Adrenal gland (tissue), 12 donors: ENCODE data around the gene KIF19. TPM values are rescaled to one million over a fixed set of nuclear protein-coding genes. Genes with fewer than 3 reads are reported as not detected.

Experiments used
- DNase-seq, 7 donors: peaks; one replicate each; pipeline ENCODE4 v3.0.0-alpha.2; 2019 to 2020
- H3K27ac ChIP-seq, 5 donors: fragments of 200-600 bp; sonication (generic) in 4 of 5; 1 replicate in 3 of 5; 2 replicates in 2 of 5; pipeline versions ENCODE4 v1.5.1 to v1.8.0; 2016 to 2020; ENCODE audit warnings: mild to moderate bottlenecking in 1 of 5
- H3K27me3 ChIP-seq: fragments of 200-600 bp; 2 replicates; pipeline ENCODE4 v1.8.0; 2021
- H3K36me3 ChIP-seq, 2 donors: fragments of 200-600 bp; replicated peaks in 1 of 2; 1 replicate in 1 of 2; 2 replicates in 1 of 2; pipeline versions ENCODE4 v1.5.1 to v1.8.0; 2018 to 2022
- H3K4me1 ChIP-seq, 2 donors: fragments of 200-600 bp; replicated peaks in 1 of 2; 1 replicate in 1 of 2; 2 replicates in 1 of 2; pipeline versions ENCODE4 v1.5.1 to v1.8.0; 2018 to 2021
- H3K4me3 ChIP-seq, 4 donors: fragments of 200-600 bp; sonication (generic) in 3 of 4; one replicate each; pipeline ENCODE4 v1.5.1; 2016 to 2018
- H3K9me3 ChIP-seq, 3 donors: fragments of 200-600 bp; sonication (generic) in 1 of 3; replicated peaks in 1 of 3; 1 replicate in 2 of 3; 2 replicates in 1 of 3; pipeline versions ENCODE4 v1.5.1 to v1.8.0; 2016 to 2021
- POLR2A ChIP-seq, 2 donors: fragments of 450-650 bp; IDR thresholded peaks; one replicate each; pipeline ENCODE4 v1.6.1; 2017; ENCODE audit warnings: antibody characterized with exemption in 2 of 2, mild to moderate bottlenecking in 2 of 2, moderate library complexity in 1 of 2
- WGBS, 4 donors: extraction: QIAGEN DNeasy Blood & Tissue Kit in 2 of 4; methylation state at CpG; one replicate each; pipeline versions ENCODE4 v1.1.5 to v1.1.7; 2013 to 2017; 5-methylcytosine and 5-hydroxymethylcytosine counted together
- intact Hi-C, 2 donors: fragments of 100-400 bp; cut with DNase I; formaldehyde crosslinking; loops; one replicate each; pipeline versions ENCODE4 v1.14.1 to v1.15.0; 2022 to 2023
- polyA plus RNA-seq, 3 donors: library from polyadenylated mRNA; stranded (reverse); fragments of 200-250 nt in 2 of 3; fragments of 350-450 nt in 1 of 3; fragmentation: Illumina TruSeq in 1 of 3; extraction: RNeasy Lipid Tissue Mini Kit (QIAGEN cat#74804) in 1 of 3; gene quantifications; one replicate each; pipeline ENCODE4 v1.2.3, GENCODE V29; 2013 to 2014
- total RNA-seq, 9 donors: library from RNA; depleted of rRNA in 4 of 9; stranded (reverse); fragments of >200 nt in 4 of 9; fragments of 120-200 nt in 1 of 9; fragmentation: NEBNext Ultra II Directional in 1 of 9; extraction: Animal tissue kit (Norgen Biotek cat#: 25700) in 1 of 9; gene quantifications; one replicate each; pipeline versions ENCODE4 v1.1.0 to v1.2.4, GENCODE V29; 2013 to 2023
- TF ChIP-seq, protein P1 (sequence below), 6 experiments: fragments of 450-650 bp in 4 of 6; fragments of 200-600 bp in 2 of 6; sonication (generic) in 1 of 6; IDR thresholded peaks; 1 replicate in 5 of 6; 2 replicates in 1 of 6; pipeline versions ENCODE4 v1.5.1 to v1.8.0; 2016 to 2021; ENCODE audit warnings: antibody characterized with exemption in 6 of 6, mild to moderate bottlenecking in 2 of 6, moderate library complexity in 1 of 6
- donor health status: healthy with polysubstance abuse.
- donor health status: Bipolar disorder and iron deficiency.
- donor health status: DM: yes; HTN: yes; CAD: no.
- donor health status: DM: no; HTN: no; CAD: no.
- donor health status: DM: no; HTN: no; CAD: no.
- donor health status: DM: yes; HTN: yes; CAD: no.

Gene KIF19
- total and polyA plus RNA-seq, 12 donors, result 0.06 to 1.7 (median 0.30) TPM; not detected in 2

DNA sequence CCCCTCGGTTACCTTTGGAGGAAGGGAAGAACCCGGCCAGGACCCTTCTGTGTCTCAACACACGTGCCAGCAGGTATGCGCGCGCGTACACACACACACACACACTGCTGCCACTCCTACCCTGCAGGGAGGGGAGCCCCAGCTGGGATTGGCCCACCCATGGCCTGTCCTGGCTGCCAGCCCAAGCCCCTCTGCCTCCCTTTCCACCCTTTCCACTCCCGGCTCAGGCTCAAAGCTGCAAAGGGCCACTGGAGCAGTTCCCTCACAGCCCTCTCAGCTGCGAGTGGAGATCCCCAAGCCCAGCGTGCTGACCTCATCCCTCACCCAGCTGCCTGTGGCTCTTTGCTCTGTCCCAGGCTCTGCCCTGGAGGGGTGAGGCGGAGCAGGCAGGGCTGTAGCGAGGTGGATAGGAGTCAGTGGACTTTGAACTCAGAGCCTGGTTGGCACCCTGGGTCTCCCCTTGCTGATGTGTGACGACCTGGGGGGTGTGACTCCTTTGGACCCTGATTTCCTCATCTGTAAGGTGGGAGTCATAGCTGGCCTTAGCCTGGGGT is 14.5 kb downstream of the KIF19 start:
- TF ChIP-seq, protein P1, sequence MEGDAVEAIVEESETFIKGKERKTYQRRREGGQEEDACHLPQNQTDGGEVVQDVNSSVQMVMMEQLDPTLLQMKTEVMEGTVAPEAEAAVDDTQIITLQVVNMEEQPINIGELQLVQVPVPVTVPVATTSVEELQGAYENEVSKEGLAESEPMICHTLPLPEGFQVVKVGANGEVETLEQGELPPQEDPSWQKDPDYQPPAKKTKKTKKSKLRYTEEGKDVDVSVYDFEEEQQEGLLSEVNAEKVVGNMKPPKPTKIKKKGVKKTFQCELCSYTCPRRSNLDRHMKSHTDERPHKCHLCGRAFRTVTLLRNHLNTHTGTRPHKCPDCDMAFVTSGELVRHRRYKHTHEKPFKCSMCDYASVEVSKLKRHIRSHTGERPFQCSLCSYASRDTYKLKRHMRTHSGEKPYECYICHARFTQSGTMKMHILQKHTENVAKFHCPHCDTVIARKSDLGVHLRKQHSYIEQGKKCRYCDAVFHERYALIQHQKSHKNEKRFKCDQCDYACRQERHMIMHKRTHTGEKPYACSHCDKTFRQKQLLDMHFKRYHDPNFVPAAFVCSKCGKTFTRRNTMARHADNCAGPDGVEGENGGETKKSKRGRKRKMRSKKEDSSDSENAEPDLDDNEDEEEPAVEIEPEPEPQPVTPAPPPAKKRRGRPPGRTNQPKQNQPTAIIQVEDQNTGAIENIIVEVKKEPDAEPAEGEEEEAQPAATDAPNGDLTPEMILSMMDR (IDR thresholded peaks at IDR 0.05), result no peak
- no peak for TF ChIP-seq POLR2A (IDR thresholded peaks at IDR 0.05)

DNA sequence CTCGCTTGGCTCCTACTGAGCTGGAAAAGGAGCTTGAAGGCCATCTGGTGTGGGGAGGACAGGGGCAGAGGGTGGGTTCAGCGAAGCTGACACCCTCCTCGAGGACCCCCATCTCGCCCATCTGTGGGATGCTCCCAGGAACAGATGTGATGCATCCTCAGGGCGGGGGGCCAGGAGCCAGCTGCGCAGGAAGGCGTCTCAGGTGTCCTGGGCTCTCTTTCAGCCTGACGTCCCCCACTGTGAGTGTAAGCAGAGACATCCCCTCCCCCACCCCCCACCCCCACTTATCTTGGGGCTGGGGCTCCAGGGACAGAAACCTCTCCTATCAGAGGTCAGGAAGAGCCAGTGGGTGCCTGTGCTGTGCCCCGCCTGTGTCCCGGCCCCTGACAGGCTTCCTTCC is 16.2 kb downstream of the KIF19 start:
- H3K36me3 ChIP-seq, result no peaks in the 10 kb centered on the region
- DNase-seq, result no peak
- TF ChIP-seq, protein P1 (IDR thresholded peaks at IDR 0.05), result no peak
- TF ChIP-seq POLR2A (IDR thresholded peaks at IDR 0.05), result no peak
- H3K27ac ChIP-seq, result no peak overlapping the region
- intact Hi-C loops, result no loop called here
- no peak overlapping the region for H3K4me3 ChIP-seq
- no peaks in the 10 kb centered on the region for H3K27me3 ChIP-seq
- no peaks in the 10 kb centered on the region for H3K9me3 ChIP-seq
- 78 to 85% (median 78%) methylated on average over 5 to 10 of the region's 10 CpGs; no CpG with 5 or more reads in 1 of the 4 donors for WGBS, 4 donors
- H3K4me1 ChIP-seq, result no peaks in the 10 kb centered on the region

More for the DNA sequence above, 14.5 kb downstream of the KIF19 start:
- H3K36me3 ChIP-seq, result no peaks in the 10 kb centered on the region
- no peaks in the 10 kb centered on the region for H3K27me3 ChIP-seq
- no peak for DNase-seq
- no peaks in the 10 kb centered on the region for H3K4me1 ChIP-seq
- 74 to 85% (median 83%) methylated on average over 4 to 13 of the region's 13 CpGs for WGBS, 4 donors
- no peaks in the 10 kb centered on the region for H3K9me3 ChIP-seq
- H3K4me3 ChIP-seq, result no peak overlapping the region
- H3K27ac ChIP-seq, result no peak overlapping the region
- intact Hi-C loops, result no loop called here

DNA sequence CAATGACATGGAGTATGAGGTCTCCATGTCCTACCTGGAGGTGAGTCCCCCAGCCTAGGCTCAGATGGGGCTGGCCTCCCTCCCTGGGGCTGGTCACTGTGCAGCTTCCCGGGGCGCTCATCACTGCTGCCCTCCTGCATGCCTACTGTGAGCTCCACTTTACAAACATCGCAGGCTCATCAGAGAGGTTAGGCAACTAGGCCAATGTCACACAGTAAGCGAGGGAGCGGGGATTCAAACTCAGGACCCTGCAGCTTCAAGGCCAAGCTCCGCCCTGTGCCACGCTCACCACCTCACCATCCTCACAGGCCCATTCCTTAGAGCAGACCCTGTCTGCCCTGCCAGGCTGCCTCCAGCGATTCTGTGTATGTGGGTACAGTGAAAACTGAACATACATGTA is 17.1 kb downstream of the KIF19 start:
- WGBS, 4 donors, result 78 to 96% (median 93%) methylated on average over 3 to 8 of the region's 8 CpGs

DNA sequence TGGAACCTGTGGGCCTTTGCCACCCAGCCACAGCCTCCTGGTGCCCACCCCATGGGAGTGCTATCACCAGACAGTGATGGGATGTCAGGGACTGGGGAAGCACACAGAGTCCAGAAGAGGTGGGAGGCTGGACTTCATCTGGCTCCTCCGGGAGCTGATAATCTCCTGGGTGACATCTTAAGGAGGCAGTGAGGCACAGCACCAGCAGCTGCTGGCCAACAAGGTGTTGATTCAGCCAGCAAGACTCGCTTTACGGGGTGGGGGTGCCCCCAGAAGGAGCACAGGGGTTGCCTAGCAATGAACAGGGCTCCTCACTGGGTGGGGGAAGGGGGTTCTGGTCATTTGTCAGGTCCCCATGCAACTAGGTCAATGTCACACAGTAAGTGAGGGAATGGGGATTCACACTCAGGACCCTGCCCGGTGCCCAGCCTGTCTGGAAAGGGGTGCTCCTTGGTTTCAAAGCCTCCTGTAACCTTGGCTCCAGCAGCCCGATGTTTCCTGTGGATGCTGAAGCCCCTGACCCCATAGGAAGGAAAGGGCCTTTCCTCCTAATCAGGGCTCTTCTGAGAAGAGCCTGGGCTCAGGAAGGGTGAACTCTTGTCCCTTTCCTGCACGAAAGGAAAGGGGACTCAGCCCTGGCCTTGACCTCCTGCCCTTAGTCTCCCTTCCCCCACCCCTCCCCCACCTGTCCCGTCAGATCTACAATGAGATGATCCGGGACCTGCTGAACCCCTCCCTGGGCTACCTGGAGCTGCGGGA is 17.7 kb downstream of the KIF19 start:
- Histone ChIP-seq H3K9me3 (no peaks in the 10 kb centered on the region), H3K4me3 (no peak overlapping the region), H3K27me3 (no peaks in the 10 kb centered on the region), H3K4me1 (no peaks in the 10 kb centered on the region), H3K27ac (no peak overlapping the region), H3K36me3 (no peaks in the 10 kb centered on the region)
- WGBS, 4 donors, result 50 to 64% (median 58%) methylated on average over 3 to 9 of the region's 9 CpGs
- intact Hi-C loops, result no loop called here
- no peak for DNase-seq
- TF ChIP-seq POLR2A (IDR thresholded peaks at IDR 0.05), result no peak
- TF ChIP-seq, protein P1 (IDR thresholded peaks at IDR 0.05), result no peak

More for the DNA sequence above, 17.1 kb downstream of the KIF19 start:
- DNase-seq, result no peak
- Histone ChIP-seq H3K9me3 (no peaks in the 10 kb centered on the region), H3K4me3 (no peak overlapping the region), H3K4me1 (no peaks in the 10 kb centered on the region), H3K27ac (no peak overlapping the region), H3K27me3 (no peaks in the 10 kb centered on the region), H3K36me3 (no peaks in the 10 kb centered on the region)
- no peak for TF ChIP-seq POLR2A (IDR thresholded peaks at IDR 0.05)
- TF ChIP-seq, protein P1 (IDR thresholded peaks at IDR 0.05), result no peak
- intact Hi-C loops, result no loop called here
